ENCODE measurements around the gene CORO7.

Gene CORO7

GRCh38 chr16:4414187-4414917, 2.0 kb downstream of the CORO7 start:
- no peak for DNase-seq (ENCODE audit: low read depth)
- no peak for TF ChIP-seq CTCF (IDR thresholded peaks at IDR 0.05; ENCODE audit: control insufficient read depth, extremely low read depth, insufficient read depth)
- H3K4me3 ChIP-seq (ENCODE audit: low read depth, low read length): no peak overlapping the region

- DNase-seq (ENCODE audit: low read depth): no peak
- no peak for TF ChIP-seq CTCF (IDR thresholded peaks at IDR 0.05; ENCODE audit: control insufficient read depth, extremely low read depth, insufficient read depth)
These were observed 3.5 kb downstream of the CORO7 start for GRCh38 chr16:4412854-4413253.

GRCh38 chr16:4412159-4412558, 4.2 kb downstream of the CORO7 start:
- DNase-seq (ENCODE audit: low read depth): no peak
- TF ChIP-seq CTCF (IDR thresholded peaks at IDR 0.05; ENCODE audit: control insufficient read depth, extremely low read depth, insufficient read depth): no peak
- H3K4me3 ChIP-seq (ENCODE audit: low read depth, low read length): no peak overlapping the region

More at GRCh38 chr16:4412854-4413253, 3.5 kb downstream of the CORO7 start:
- H3K4me3 ChIP-seq (ENCODE audit: low read depth, low read length): no peak overlapping the region

GRCh38 chr16:4411684-4412083, 4.7 kb downstream of the CORO7 start:
- no peak for TF ChIP-seq CTCF (IDR thresholded peaks at IDR 0.05; ENCODE audit: control insufficient read depth, extremely low read depth, insufficient read depth)
- no peak overlapping the region for H3K4me3 ChIP-seq (ENCODE audit: low read depth, low read length)
- DNase-seq (ENCODE audit: low read depth): no peak

- TF ChIP-seq CTCF (IDR thresholded peaks at IDR 0.05; ENCODE audit: control insufficient read depth, extremely low read depth, insufficient read depth): no peak
- DNase-seq (ENCODE audit: low read depth): peak; percentile 90
- no peak overlapping the region for H3K4me3 ChIP-seq (ENCODE audit: low read depth, low read length)
These were observed 5.9 kb downstream of the CORO7 start for GRCh38 chr16:4410335-4411075.

- TF ChIP-seq CTCF (IDR thresholded peaks at IDR 0.05; ENCODE audit: control insufficient read depth, extremely low read depth, insufficient read depth): no peak
- no peak overlapping the region for H3K4me3 ChIP-seq (ENCODE audit: low read depth, low read length)
- DNase-seq (ENCODE audit: low read depth): no peak
These were observed 7.1 kb downstream of the CORO7 start for GRCh38 chr16:4409081-4409932.

All from LNCaP clone FGC (cell line).